HepG2 (cell line): ENCODE results near the gene TEX19. TPM values are rescaled to one million over a fixed set of nuclear protein-coding genes. Genes with fewer than 3 reads are reported as not detected.

Experiments
- AHR ChIP-seq: IDR thresholded peaks from 2 replicates; pipeline ENCODE4 v1.6.1; 2018; ENCODE audit warnings: missing genetic modification reagents, missing compliant biosample characterization
- CEBPB ChIP-seq: IDR thresholded peaks from 2 replicates; pipeline ENCODE4 v1.6.1; 2011; ENCODE audit warnings: low read depth, low read length, improper control_type of control experiment, borderline replicate concordance
- DMAP1 ChIP-seq: IDR thresholded peaks from 2 replicates; pipeline ENCODE4 v1.6.1; 2016
- EZH2 ChIP-seq: conservative IDR thresholded peaks from 2 replicates; pipeline ENCODE4 v1.6.1; 2012; ENCODE audit warnings: mild to moderate bottlenecking, low read depth, low read length, moderate library complexity
- HMGXB3 ChIP-seq: sonication (generic); formaldehyde crosslinking; IDR thresholded peaks from 2 replicates; pipeline ENCODE4 v1.4.0; 2020; ENCODE audit warnings: missing genetic modification reagents, borderline replicate concordance
- KAT8 ChIP-seq: IDR thresholded peaks from 2 replicates; pipeline ENCODE4 v1.6.1; 2016; ENCODE audit warnings: missing genetic modification reagents, missing compliant biosample characterization
- PBX2 ChIP-seq: IDR thresholded peaks from 2 replicates; pipeline ENCODE4 v1.6.1; 2016; ENCODE audit warnings: control low read depth
- POGZ ChIP-seq: sonication (generic); formaldehyde crosslinking; IDR thresholded peaks from 2 replicates; pipeline ENCODE4 v1.4.0; 2020; ENCODE audit warnings: mild to moderate bottlenecking, missing genetic modification reagents
- SP5 ChIP-seq: IDR thresholded peaks from 2 replicates; pipeline ENCODE4 v1.6.1; 2016; ENCODE audit warnings: low read depth, borderline replicate concordance
- ZNF20 ChIP-seq: sonication (generic); formaldehyde crosslinking; IDR thresholded peaks from 2 replicates; pipeline ENCODE4 v1.4.0; 2020; ENCODE audit warnings: mild to moderate bottlenecking, moderate library complexity, missing genetic modification reagents
- ZNF281 ChIP-seq: sonication (generic); formaldehyde crosslinking; IDR thresholded peaks from 2 replicates; pipeline ENCODE4 v1.4.0; 2020; ENCODE audit warnings: missing genetic modification reagents, borderline replicate concordance
- ZSCAN9 ChIP-seq: IDR thresholded peaks from 2 replicates; pipeline ENCODE4 v1.6.1; 2016; ENCODE audit warnings: borderline replicate concordance
- polyA plus RNA-seq, 8 experiments: library from polyadenylated mRNA; depleted of rRNA in 3 of 8; stranded (reverse) in 7 of 8; unstranded in 1 of 8; fragments of >200 nt; fragmentation: Illumina TruSeq in 4 of 8; extraction: Trizol in 4 of 8; gene quantifications; 2 replicates each; pipeline versions ENCODE4 v1.2.1 to v1.2.3, GENCODE V29; 2011 to 2016; ENCODE audit warnings: low read depth in 4 of 8, missing spikeins in 1 of 8, mixed read lengths in 1 of 8; ENCODE audit not compliant: insufficient read depth in 1 of 8
- total RNA-seq, 5 experiments: library from RNA; depleted of rRNA; stranded (reverse); fragments of >200 nt; fragmentation: Illumina TruSeq; extraction: Trizol; gene quantifications; 2 replicates each; pipeline ENCODE4 v1.2.3, GENCODE V29; 2016; ENCODE audit warnings: low read depth in 1 of 5
- TF ChIP-seq, protein P1 (sequence below): sonication (generic); formaldehyde crosslinking; IDR thresholded peaks from 2 replicates; pipeline ENCODE4 v1.5.1; 2020; ENCODE audit warnings: mild to moderate bottlenecking, missing genetic modification reagents, borderline replicate concordance
- TF ChIP-seq, protein P2 (sequence below): sonication (generic); formaldehyde crosslinking; IDR thresholded peaks from 2 replicates; pipeline ENCODE4 v1.8.1; 2022; ENCODE audit warnings: mild to moderate bottlenecking, missing genetic modification reagents
- TF ChIP-seq, protein P3 (sequence below): sonication (generic); formaldehyde crosslinking; IDR thresholded peaks from 2 replicates; pipeline ENCODE4 v1.8.0; 2022; ENCODE audit warnings: mild to moderate bottlenecking, missing genetic modification reagents, borderline replicate concordance

Gene TEX19
- total and polyA plus RNA-seq, 2 of the 13 experiments (the other 11 are each of a cell fraction or from before 2014, with no cell fraction given): 1.3 to 6.0 TPM

DNA sequence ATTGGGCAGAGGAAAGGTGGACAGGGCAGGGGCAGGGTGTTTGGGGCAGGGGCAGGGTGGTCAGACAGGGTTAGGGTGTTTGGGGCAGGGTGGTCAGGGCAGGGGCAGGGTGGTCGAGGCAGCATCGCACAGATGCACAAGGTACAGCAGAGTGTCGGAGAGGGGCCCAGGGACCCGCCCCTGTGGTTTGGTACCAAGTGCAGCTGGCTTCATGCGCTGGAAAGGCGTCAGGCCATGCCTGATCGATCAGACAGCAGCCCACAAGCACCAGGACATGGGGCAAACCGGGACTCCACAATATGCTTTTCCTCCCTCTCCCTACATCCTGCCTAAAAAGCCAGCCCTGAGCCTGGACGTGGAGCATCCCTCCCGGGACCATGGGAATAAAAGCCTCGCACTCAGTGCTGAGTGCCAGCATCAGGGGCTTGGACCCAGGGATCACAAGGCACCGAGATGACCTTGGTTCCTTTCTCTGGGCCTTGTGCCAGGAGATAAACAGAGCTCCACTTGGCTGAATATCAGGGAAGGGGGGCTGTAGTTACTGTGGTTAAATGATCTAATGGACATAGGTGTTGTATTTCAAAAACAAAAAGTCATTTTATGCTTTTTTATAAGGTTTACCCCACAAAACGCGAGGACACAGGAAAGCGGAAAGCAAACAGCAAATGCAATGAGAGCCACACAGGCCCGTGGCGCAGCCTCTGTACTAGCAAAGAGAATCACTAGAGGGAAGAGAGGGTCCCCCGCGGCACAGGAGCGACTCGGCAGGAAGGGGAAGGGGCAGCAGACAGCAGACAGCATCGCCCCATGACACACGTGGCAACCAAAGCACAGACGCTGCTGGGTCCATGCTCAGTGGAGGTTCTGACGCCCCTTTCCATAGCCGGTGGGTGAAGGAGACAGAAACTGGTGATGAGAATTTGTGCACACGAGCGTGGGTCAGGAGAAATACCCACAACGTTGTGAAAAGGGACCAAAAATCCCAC, 53.8 kb downstream of the TEX19 start (continued):
- TF ChIP-seq, protein P1, sequence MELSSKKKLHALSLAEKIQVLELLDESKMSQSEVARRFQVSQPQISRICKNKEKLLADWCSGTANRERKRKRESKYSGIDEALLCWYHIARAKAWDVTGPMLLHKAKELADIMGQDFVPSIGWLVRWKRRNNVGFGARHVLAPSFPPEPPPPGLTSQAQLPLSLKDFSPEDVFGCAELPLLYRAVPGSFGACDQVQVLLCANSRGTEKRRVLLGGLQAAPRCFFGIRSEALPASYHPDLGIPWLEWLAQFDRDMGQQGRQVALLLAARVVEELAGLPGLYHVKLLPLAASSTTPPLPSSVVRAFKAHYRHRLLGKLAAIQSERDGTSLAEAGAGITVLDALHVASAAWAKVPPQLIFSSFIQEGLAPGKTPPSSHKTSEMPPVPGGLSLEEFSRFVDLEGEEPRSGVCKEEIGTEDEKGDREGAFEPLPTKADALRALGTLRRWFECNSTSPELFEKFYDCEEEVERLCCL: no peak
- TF ChIP-seq EZH2: no peak
- TF ChIP-seq ZNF281 (CRISPR knock-in tag): no peak; the same call in 1 of the 2 replicates
- peak; percentile 25; the same call in 1 of the 2 replicates for TF ChIP-seq KAT8 (CRISPR knock-in tag)
- no peak for TF ChIP-seq CEBPB
- TF ChIP-seq SP5 (CRISPR knock-in tag): no peak; the same call in 1 of the 2 replicates
- no peak for TF ChIP-seq HMGXB3 (CRISPR knock-in tag)
- TF ChIP-seq ZNF20: no peak
- TF ChIP-seq, protein P2, sequence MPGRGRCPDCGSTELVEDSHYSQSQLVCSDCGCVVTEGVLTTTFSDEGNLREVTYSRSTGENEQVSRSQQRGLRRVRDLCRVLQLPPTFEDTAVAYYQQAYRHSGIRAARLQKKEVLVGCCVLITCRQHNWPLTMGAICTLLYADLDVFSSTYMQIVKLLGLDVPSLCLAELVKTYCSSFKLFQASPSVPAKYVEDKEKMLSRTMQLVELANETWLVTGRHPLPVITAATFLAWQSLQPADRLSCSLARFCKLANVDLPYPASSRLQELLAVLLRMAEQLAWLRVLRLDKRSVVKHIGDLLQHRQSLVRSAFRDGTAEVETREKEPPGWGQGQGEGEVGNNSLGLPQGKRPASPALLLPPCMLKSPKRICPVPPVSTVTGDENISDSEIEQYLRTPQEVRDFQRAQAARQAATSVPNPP (CRISPR knock-in tag): no peak
- TF ChIP-seq ZSCAN9 (CRISPR knock-in tag): no peak
- no peak for TF ChIP-seq POGZ (CRISPR knock-in tag)
- TF ChIP-seq AHR: no peak
- TF ChIP-seq, protein P3, sequence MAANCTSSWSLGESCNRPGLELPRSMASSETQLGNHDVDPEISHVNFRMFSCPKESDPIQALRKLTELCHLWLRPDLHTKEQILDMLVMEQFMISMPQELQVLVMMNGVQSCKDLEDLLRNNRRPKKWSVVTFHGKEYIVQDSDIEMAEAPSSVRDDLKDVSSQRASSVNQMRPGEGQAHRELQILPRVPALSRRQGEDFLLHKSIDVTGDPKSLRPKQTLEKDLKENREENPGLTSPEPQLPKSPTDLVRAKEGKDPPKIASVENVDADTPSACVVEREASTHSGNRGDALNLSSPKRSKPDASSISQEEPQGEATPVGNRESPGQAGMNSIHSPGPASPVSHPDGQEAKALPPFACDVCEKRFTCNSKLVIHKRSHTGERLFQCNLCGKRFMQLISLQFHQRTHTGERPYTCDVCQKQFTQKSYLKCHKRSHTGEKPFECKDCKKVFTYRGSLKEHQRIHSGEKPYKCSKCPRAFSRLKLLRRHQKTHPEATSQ (CRISPR knock-in tag): no peak
- TF ChIP-seq PBX2 (CRISPR knock-in tag): no peak
- TF ChIP-seq DMAP1 (CRISPR knock-in tag): no peak
